Transverse colon (tissue), 4 donors: ENCODE data around the gene FCRL6. TPM values are rescaled to one million over a fixed set of nuclear protein-coding genes. Genes with fewer than 3 reads are reported as not detected.

Experiments
- DNase-seq: peaks from one replicate; pipeline ENCODE4 v3.0.0-alpha.2; 2019
- H3K27ac ChIP-seq, 4 donors: fragments of 200-600 bp; sonication (generic); 2 replicates each; pipeline ENCODE4 v1.5.1; 2016 to 2018; ENCODE audit warnings: inconsistent platforms in 4 of 4
- H3K27me3 ChIP-seq: fragments of 200-600 bp; sonication (generic); 2 replicates; pipeline ENCODE4 v1.5.1; 2017; ENCODE audit warnings: inconsistent platforms
- H3K36me3 ChIP-seq, 4 donors: fragments of 200-600 bp; sonication (generic); 2 replicates each; pipeline ENCODE4 v1.5.1; 2017 to 2019; ENCODE audit warnings: inconsistent platforms in 4 of 4
- H3K4me1 ChIP-seq, 4 donors: fragments of 200-600 bp; sonication (generic); 2 replicates each; pipeline ENCODE4 v1.5.1; 2017 to 2020; ENCODE audit warnings: inconsistent platforms in 4 of 4
- H3K4me3 ChIP-seq, 4 donors: fragments of 200-600 bp; sonication (generic); 1 replicate in 1 of 4; 2 replicates in 3 of 4; pipeline versions ENCODE4 v1.5.1 to v1.6.1; 2017 to 2019; ENCODE audit warnings: inconsistent platforms in 4 of 4
- H3K9me3 ChIP-seq, 2 donors: fragments of 200-600 bp; sonication (generic); 2 replicates each; pipeline ENCODE4 v1.5.1; 2017 to 2019; ENCODE audit warnings: inconsistent platforms in 2 of 2
- EP300 ChIP-seq: sonication (generic); formaldehyde crosslinking; IDR thresholded peaks from one replicate; pipeline ENCODE4 v1.6.1; 2017; ENCODE audit warnings: antibody characterized with exemption, low read depth
- POLR2A ChIP-seq: fragments of 450-650 bp; IDR thresholded peaks from one replicate; pipeline ENCODE4 v1.6.1; 2016; ENCODE audit warnings: antibody characterized with exemption, mild to moderate bottlenecking, moderate library complexity
- POLR2AphosphoS5 ChIP-seq, 3 donors: sonication (generic); formaldehyde crosslinking; IDR thresholded peaks; one replicate each; pipeline ENCODE4 v1.6.1; 2016; ENCODE audit warnings: antibody characterized with exemption in 3 of 3
- WGBS, 2 donors: methylation state at CpG; one replicate each; pipeline ENCODE4 v1.1.5; 2018; ENCODE audit warnings: low coverage in 1 of 2; 5-methylcytosine and 5-hydroxymethylcytosine counted together
- in situ Hi-C, 4 donors: fragments of 200-750 bp; cut with MboI; loops; one replicate each; pipeline versions ENCODE4 v1.15.0 to v1.15.1; 2017; ENCODE audit warnings: low sequenced_read_pairs in 3 of 4, low pct_ligation_motif_present in 1 of 4, low pct_unique_long_range_greater_than_20kb in 1 of 4
- intact Hi-C: fragments of 100-400 bp; cut with DNase I; formaldehyde crosslinking; loops from one replicate; pipeline ENCODE4 v1.15.1; 2023; ENCODE audit warnings: low total_unique reads
- total RNA-seq, 4 donors: library from RNA; depleted of rRNA; stranded (reverse); fragments of >200 nt; gene quantifications; one replicate each; pipeline ENCODE4 v1.1.0, GENCODE V29; 2016
- TF ChIP-seq, protein P1 (sequence below), 5 experiments: fragments of 200-600 bp in 3 of 5; fragments of 450-650 bp in 2 of 5; sonication (generic) in 3 of 5; IDR thresholded peaks; 1 replicate in 2 of 5; 2 replicates in 3 of 5; pipeline ENCODE4 v1.5.1; 2016 to 2017; ENCODE audit warnings: antibody characterized with exemption in 5 of 5, inconsistent platforms in 3 of 5, mild to moderate bottlenecking in 2 of 5, moderate library complexity in 1 of 5

FCRL6 gene
- total RNA-seq, 4 donors from 2014 or later = 0.55 to 1.4 TPM; not detected in 2

DNA sequence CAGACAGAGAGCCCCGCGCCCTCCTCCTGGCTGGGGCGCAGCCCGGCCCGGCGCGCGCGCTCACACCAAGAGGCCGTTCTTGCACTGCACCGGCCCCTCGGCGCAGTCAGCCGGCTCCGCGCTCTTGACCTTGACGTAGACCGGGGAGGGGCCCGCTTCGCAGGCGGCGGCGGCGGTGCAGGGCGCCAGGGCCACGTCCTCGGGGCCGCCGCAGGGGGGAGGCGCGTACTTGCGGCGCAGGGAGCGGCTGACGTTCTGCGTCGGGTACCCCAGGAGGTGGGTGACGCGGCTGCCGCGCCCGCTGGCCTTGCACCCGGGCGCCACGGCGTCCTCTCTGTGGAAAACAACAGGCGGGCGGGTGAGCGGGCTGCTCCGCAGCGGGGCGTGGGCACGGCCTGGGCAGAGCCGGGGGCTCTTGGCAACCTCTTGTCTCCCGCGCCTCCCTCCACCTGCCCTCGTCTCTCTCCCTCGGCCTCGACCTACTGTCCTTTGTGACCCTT, 52.6 kb downstream of the FCRL6 start:
- in situ Hi-C loops = no loop called here
- peak overlapping the region; percentile 40 to 72 (median 63) for H3K4me3 ChIP-seq
- intact Hi-C loops = no loop called here
- H3K36me3 ChIP-seq = no peaks in the 10 kb centered on the region
- peak; percentile 90 for DNase-seq
- peak overlapping the region; percentile 94 to 98 (median 97) for H3K27ac ChIP-seq
- H3K4me1 ChIP-seq = peaks cover 3 to 20% (median 18%) of the 10 kb centered on the region in 4 donors
- no peaks in the 10 kb centered on the region for H3K9me3 ChIP-seq
- WGBS, 2 donors = 1% methylated on average over 25 of the region's 59 CpGs; no CpG with 5 or more reads in 1 of the 2 donors
- no peak for TF ChIP-seq EP300
- TF ChIP-seq, protein P1, sequence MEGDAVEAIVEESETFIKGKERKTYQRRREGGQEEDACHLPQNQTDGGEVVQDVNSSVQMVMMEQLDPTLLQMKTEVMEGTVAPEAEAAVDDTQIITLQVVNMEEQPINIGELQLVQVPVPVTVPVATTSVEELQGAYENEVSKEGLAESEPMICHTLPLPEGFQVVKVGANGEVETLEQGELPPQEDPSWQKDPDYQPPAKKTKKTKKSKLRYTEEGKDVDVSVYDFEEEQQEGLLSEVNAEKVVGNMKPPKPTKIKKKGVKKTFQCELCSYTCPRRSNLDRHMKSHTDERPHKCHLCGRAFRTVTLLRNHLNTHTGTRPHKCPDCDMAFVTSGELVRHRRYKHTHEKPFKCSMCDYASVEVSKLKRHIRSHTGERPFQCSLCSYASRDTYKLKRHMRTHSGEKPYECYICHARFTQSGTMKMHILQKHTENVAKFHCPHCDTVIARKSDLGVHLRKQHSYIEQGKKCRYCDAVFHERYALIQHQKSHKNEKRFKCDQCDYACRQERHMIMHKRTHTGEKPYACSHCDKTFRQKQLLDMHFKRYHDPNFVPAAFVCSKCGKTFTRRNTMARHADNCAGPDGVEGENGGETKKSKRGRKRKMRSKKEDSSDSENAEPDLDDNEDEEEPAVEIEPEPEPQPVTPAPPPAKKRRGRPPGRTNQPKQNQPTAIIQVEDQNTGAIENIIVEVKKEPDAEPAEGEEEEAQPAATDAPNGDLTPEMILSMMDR (IDR thresholded peaks at IDR 0.05) = peak in 4 of 5 experiments; percentile 3 to 54 (median 17)
- TF ChIP-seq POLR2AphosphoS5 (IDR thresholded peaks at IDR 0.05) = peak; percentile 85 to 94 (median 92)
- peak; percentile 93 for TF ChIP-seq POLR2A
- H3K27me3 ChIP-seq = no peaks in the 10 kb centered on the region

DNA sequence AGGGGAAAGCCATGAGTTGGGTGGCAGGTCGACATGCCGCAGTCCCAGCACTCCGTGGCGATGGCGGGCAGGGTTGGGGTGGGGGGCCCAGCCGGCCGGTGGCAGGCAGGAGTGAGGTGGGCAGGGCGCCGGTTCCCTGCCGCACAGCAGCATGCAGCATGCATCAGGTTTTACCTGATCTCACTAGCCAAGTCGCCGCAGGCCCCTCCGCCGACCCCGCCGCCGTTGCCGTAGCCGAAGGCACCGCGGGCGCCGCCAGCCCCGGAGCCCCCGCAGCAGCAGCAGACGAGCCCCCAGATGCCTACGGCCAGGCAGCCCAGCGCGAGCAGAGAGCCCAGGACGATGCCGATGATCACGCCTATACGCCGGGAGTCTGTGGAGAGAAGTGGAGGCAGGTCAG, 53.5 kb downstream of the FCRL6 start:
- Histone ChIP-seq H3K27me3 (no peaks in the 10 kb centered on the region), H3K9me3 (no peaks in the 10 kb centered on the region), H3K4me1 (peaks cover 3 to 20% (median 16%) of the 10 kb centered on the region in 4 donors), H3K27ac (peak overlapping the region in 3 of 4 donors; percentile 96 to 98 (median 98)), H3K4me3 (no peak overlapping the region), H3K36me3 (no peaks in the 10 kb centered on the region)
- TF ChIP-seq, protein P1 (IDR thresholded peaks at IDR 0.05) = no peak
- TF ChIP-seq POLR2A = no peak
- no peak for TF ChIP-seq EP300
- no peak for TF ChIP-seq POLR2AphosphoS5 (IDR thresholded peaks at IDR 0.05)
- DNase-seq = no peak
- intact Hi-C loops (no loop called here), in situ Hi-C loops (no loop called here)
- WGBS, 2 donors = 95% methylated on average over 34 of the region's 34 CpGs; no CpG with 5 or more reads in 1 of the 2 donors

DNA sequence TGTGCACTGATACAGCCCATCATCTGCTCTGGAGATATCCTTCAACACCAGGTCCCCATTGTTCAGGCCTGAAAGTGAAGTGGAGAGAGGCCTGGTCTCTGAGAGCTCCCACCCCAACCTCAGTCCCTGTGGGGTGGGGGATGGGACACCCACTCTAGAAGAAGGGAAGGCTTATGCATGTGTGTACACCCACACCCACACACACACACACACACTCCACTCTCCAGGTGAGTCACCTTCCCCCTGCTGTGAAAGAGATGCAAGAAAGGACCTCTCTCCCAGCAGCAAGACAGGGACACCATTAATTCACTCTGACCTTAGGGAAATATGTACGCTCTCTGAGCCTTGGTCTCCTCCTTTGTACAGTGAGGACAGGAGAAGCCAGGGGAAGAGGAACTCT, 54.4 kb downstream of the FCRL6 start:
- 91% methylated on average over 1 of the region's 1 CpG; no CpG with 5 or more reads in 1 of the 2 donors for WGBS, 2 donors
- no peaks in the 10 kb centered on the region for H3K27me3 ChIP-seq
- in situ Hi-C loops (no loop called here), intact Hi-C loops (no loop called here)
- H3K4me3 ChIP-seq = no peak overlapping the region
- H3K9me3 ChIP-seq = no peaks in the 10 kb centered on the region
- peaks cover 3 to 20% (median 16%) of the 10 kb centered on the region in 4 donors for H3K4me1 ChIP-seq
- TF ChIP-seq POLR2AphosphoS5 (IDR thresholded peaks at IDR 0.05) = no peak
- no peak for TF ChIP-seq POLR2A
- no peak for TF ChIP-seq EP300
- TF ChIP-seq, protein P1 (IDR thresholded peaks at IDR 0.05) = no peak
- no peak for DNase-seq
- no peak overlapping the region for H3K27ac ChIP-seq
- H3K36me3 ChIP-seq = no peaks in the 10 kb centered on the region

DNA sequence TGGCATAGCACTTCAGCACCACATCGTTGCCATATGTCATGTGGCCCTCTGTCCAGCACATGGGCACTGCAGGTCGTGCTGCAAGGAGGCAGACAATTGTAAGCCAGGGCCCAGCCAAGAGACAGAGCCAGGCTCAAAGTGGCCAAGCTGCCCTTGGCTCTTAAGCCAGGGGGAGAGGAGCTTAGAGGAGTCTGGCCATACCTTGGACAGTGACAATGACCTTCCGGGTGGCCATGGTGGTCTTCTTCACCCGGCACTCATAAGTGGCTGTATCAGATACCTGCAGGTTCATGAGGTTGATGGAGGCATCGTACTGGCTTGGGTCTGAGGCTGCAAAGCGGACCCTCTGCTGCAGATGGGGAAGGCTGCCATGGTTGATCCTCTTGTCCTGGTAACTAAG, 55.7 kb downstream of the FCRL6 start:
- TF ChIP-seq POLR2AphosphoS5 (IDR thresholded peaks at IDR 0.05) (no peak), POLR2A (no peak), EP300 (no peak)
- Histone ChIP-seq H3K36me3 (no peaks in the 10 kb centered on the region), H3K4me1 (peaks cover 3 to 20% (median 16%) of the 10 kb centered on the region in 4 donors), H3K4me3 (no peak overlapping the region), H3K27me3 (no peaks in the 10 kb centered on the region), H3K9me3 (no peaks in the 10 kb centered on the region), H3K27ac (no peak overlapping the region)
- intact Hi-C loops (no loop called here), in situ Hi-C loops (no loop called here)
- 93 to 100% methylated on average over 1 to 6 of the region's 6 CpGs for WGBS, 2 donors
- no peak for DNase-seq
